PFSK-1 (cell line): ENCODE data around the gene FCMR.

Source experiments
- FOXP2 ChIP-seq: optimal IDR thresholded peaks from 2 replicates; pipeline ENCODE3; 2011; ENCODE audit warnings: borderline replicate concordance, control low read depth, inconsistent platforms; ENCODE audit not compliant: insufficient read depth; ENCODE audit errors: extremely low read length, extremely low read depth
- POLR2AphosphoS5 ChIP-seq: IDR thresholded peaks from 2 replicates; pipeline ENCODE4 v1.6.1; 2012; ENCODE audit warnings: low read depth, mild to moderate bottlenecking, control low read depth, low read length, moderate library complexity
- REST ChIP-seq, 2 experiments: IDR thresholded peaks; 2 replicates each; pipeline versions ENCODE4 v1.6.1 to v1.8.0; 2011 to 2012; ENCODE audit warnings: low read depth in 2 of 2, low read length in 2 of 2, control low read depth in 1 of 2, inconsistent platforms in 1 of 2, mild to moderate bottlenecking in 1 of 2, moderate library complexity in 1 of 2; ENCODE audit not compliant: insufficient read depth in 1 of 2
- SIN3A ChIP-seq: IDR thresholded peaks from 2 replicates; pipeline ENCODE4 v1.6.1; 2012; ENCODE audit warnings: mild to moderate bottlenecking, low read length, moderate library complexity, borderline replicate concordance; ENCODE audit not compliant: insufficient read depth
- TAF1 ChIP-seq: IDR thresholded peaks from 2 replicates; pipeline ENCODE4 v1.6.1; 2012; ENCODE audit warnings: low read length, control low read depth, borderline replicate concordance; ENCODE audit not compliant: insufficient read depth

DNA sequence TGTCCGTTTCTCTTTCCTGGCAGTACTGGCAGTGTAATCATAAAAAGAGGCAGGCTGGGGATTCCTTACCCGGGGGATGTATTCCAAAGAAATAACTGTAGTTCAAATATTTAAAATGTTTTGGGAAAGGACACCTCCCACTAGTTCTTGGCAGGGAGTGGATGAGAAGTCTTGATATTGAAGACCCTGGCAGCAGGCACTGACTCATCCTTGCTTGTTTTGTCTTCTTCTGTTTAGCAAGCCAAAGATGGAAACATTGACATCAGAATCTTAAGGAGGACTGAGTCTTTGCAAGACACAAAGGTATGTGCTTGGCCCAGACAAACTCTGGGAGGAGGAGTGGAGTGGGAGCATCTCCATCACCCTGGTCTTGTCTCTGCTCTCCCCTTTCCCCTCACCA is 55.7 kb downstream of the FCMR start:
- TF ChIP-seq TAF1 (no peak), SIN3A (no peak), POLR2AphosphoS5 (no peak), REST (IDR thresholded peaks at IDR 0.05; ENCODE audit: insufficient read depth in 1 of 2, low read depth in 2 of 2, low read length in 2 of 2) (no peak), FOXP2 (no peak)
